Astrocyte (in vitro differentiated cells and primary cell): ENCODE measurements around the gene IL17RD.

ENCODE experiments used
- CTCF ChIP-seq: IDR thresholded peaks from 2 replicates; pipeline ENCODE4 v1.5.1; 2011; ENCODE audit warnings: low read depth, mild to moderate bottlenecking, inconsistent platforms, low read length, moderate library complexity; ENCODE audit not compliant: insufficient read depth
- EZH2 ChIP-seq: IDR thresholded peaks from 2 replicates; pipeline ENCODE4 v1.6.1; 2012; ENCODE audit warnings: mild to moderate bottlenecking, low read length, inconsistent platforms; ENCODE audit not compliant: insufficient read depth

GRCh38 chr3:57063032-57063431 lies 102.1 kb downstream of the IL17RD start:
- no peak for TF ChIP-seq CTCF
- no peak for TF ChIP-seq EZH2
